SU-DHL-6 (cell line): ENCODE data around the gene ESAM.

Experiments
- EZH2phosphoT487 ChIP-seq: fragments of 200-600 bp; sonication (generic), shearing (Covaris generic); conservative IDR thresholded peaks from 2 replicates; pipeline ENCODE4 v1.6.1; 2018; ENCODE audit warnings: mild to moderate bottlenecking, antibody characterized with exemption, low read length, moderate library complexity, mixed read lengths
- TF ChIP-seq, protein P1 (sequence below): fragments of 200-600 bp; sonication (generic); IDR thresholded peaks from one replicate; pipeline ENCODE4 v1.5.1; 2017; ENCODE audit warnings: antibody characterized with exemption, mild to moderate bottlenecking, low read length, moderate library complexity; ENCODE audit not compliant: insufficient read depth, poor library complexity, severe bottlenecking

GRCh38 chr11:124724979-124725718 lies 36.9 kb downstream of the ESAM start:
- TF ChIP-seq, protein P1, sequence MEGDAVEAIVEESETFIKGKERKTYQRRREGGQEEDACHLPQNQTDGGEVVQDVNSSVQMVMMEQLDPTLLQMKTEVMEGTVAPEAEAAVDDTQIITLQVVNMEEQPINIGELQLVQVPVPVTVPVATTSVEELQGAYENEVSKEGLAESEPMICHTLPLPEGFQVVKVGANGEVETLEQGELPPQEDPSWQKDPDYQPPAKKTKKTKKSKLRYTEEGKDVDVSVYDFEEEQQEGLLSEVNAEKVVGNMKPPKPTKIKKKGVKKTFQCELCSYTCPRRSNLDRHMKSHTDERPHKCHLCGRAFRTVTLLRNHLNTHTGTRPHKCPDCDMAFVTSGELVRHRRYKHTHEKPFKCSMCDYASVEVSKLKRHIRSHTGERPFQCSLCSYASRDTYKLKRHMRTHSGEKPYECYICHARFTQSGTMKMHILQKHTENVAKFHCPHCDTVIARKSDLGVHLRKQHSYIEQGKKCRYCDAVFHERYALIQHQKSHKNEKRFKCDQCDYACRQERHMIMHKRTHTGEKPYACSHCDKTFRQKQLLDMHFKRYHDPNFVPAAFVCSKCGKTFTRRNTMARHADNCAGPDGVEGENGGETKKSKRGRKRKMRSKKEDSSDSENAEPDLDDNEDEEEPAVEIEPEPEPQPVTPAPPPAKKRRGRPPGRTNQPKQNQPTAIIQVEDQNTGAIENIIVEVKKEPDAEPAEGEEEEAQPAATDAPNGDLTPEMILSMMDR: no peak
- no peak for TF ChIP-seq EZH2phosphoT487
